Measurements from ENCODE around the gene TRPM3.

TRPM3 gene

GRCh38 chr9:70540016-70540415, 581.4 kb downstream of the TRPM3 start:
- H3K4me3 ChIP-seq (ENCODE audit: low read depth, low read length) = no peak overlapping the region
- TF ChIP-seq CTCF (IDR thresholded peaks at IDR 0.05; ENCODE audit: low read depth, low read length) = no peak
- DNase-seq (ENCODE audit: low read depth) = no peak

GRCh38 chr9:70539526-70539925, 581.9 kb downstream of the TRPM3 start:
- DNase-seq (ENCODE audit: low read depth) = no peak
- TF ChIP-seq POLR2A (IDR thresholded peaks at IDR 0.05; ENCODE audit: extremely low read depth, insufficient read length) = no peak
- TF ChIP-seq MAX (IDR thresholded peaks at IDR 0.05; ENCODE audit: low read depth, low read length) = no peak
- TF ChIP-seq MYC (IDR thresholded peaks at IDR 0.05; ENCODE audit: low read depth, low read length) = no peak
- no peak for TF ChIP-seq CTCF (IDR thresholded peaks at IDR 0.05; ENCODE audit: low read depth, low read length)
- H3K4me3 ChIP-seq (ENCODE audit: low read depth, low read length) = no peak overlapping the region

GRCh38 chr9:70539001-70539400, 582.4 kb downstream of the TRPM3 start:
- no peak for DNase-seq (ENCODE audit: low read depth)
- TF ChIP-seq CTCF (IDR thresholded peaks at IDR 0.05; ENCODE audit: low read depth, low read length) (no peak), MYC (IDR thresholded peaks at IDR 0.05; ENCODE audit: low read depth, low read length) (no peak), POLR2A (IDR thresholded peaks at IDR 0.05; ENCODE audit: extremely low read depth, insufficient read length) (no peak), MAX (IDR thresholded peaks at IDR 0.05; ENCODE audit: low read depth, low read length) (no peak)
- no peak overlapping the region for H3K4me3 ChIP-seq (ENCODE audit: low read depth, low read length)

- DNase-seq (ENCODE audit: low read depth) = no peak
- TF ChIP-seq MAX (IDR thresholded peaks at IDR 0.05; ENCODE audit: low read depth, low read length) = no peak
- no peak for TF ChIP-seq MYC (IDR thresholded peaks at IDR 0.05; ENCODE audit: low read depth, low read length)
- no peak for TF ChIP-seq CTCF (IDR thresholded peaks at IDR 0.05; ENCODE audit: low read depth, low read length)
- TF ChIP-seq POLR2A (IDR thresholded peaks at IDR 0.05; ENCODE audit: extremely low read depth, insufficient read length) = no peak
- H3K4me3 ChIP-seq (ENCODE audit: low read depth, low read length) = no peak overlapping the region
Measured at GRCh38 chr9:70537084-70537483, 584.3 kb downstream of the TRPM3 start.

GRCh38 chr9:70535546-70536323, 585.7 kb downstream of the TRPM3 start:
- no peak for TF ChIP-seq POLR2A (IDR thresholded peaks at IDR 0.05; ENCODE audit: extremely low read depth, insufficient read length)
- no peak for TF ChIP-seq MYC (IDR thresholded peaks at IDR 0.05; ENCODE audit: low read depth, low read length)
- no peak for TF ChIP-seq CTCF (IDR thresholded peaks at IDR 0.05; ENCODE audit: low read depth, low read length)
- no peak for TF ChIP-seq MAX (IDR thresholded peaks at IDR 0.05; ENCODE audit: low read depth, low read length)
- H3K4me3 ChIP-seq (ENCODE audit: low read depth, low read length) = no peak overlapping the region
- no peak for DNase-seq (ENCODE audit: low read depth)

GRCh38 chr9:70534471-70534870, 587.0 kb downstream of the TRPM3 start:
- H3K4me3 ChIP-seq (ENCODE audit: low read depth, low read length) = no peak overlapping the region
- TF ChIP-seq MYC (IDR thresholded peaks at IDR 0.05; ENCODE audit: low read depth, low read length) (no peak), CTCF (IDR thresholded peaks at IDR 0.05; ENCODE audit: low read depth, low read length) (no peak), POLR2A (IDR thresholded peaks at IDR 0.05; ENCODE audit: extremely low read depth, insufficient read length) (no peak), MAX (IDR thresholded peaks at IDR 0.05; ENCODE audit: low read depth, low read length) (no peak)
- no peak for DNase-seq (ENCODE audit: low read depth)
